HEK293T (cell line): ENCODE data around the gene XRN2.

Experiments
- SP1 ChIP-seq: fragments of 450-650 bp; IDR thresholded peaks from 2 replicates; pipeline ENCODE4 v1.6.1; 2017
- ZNF384 ChIP-seq: fragments of 450-650 bp; IDR thresholded peaks from 2 replicates; pipeline ENCODE4 v1.6.1; 2016

GRCh38 chr20:21433329-21433890, 130.3 kb downstream of the XRN2 start:
- TF ChIP-seq ZNF384 (no peak), SP1 (no peak)
